PC-3 (cell line): ENCODE data around the gene RGS8.

Source experiments
- CTCF ChIP-seq: fragments of 300-600 bp; sonication (generic); conservative IDR thresholded peaks from 2 replicates; pipeline ENCODE4 v1.5.1; 2017; ENCODE audit warnings: antibody characterized with exemption, low read depth, mild to moderate bottlenecking, low read length
- EZH2phosphoT487 ChIP-seq: fragments of 300-600 bp; sonication (generic); IDR thresholded peaks from 2 replicates; pipeline ENCODE4 v1.6.1; 2018; ENCODE audit warnings: mild to moderate bottlenecking, antibody characterized with exemption, low read length, borderline replicate concordance

- TF ChIP-seq CTCF (no peak), EZH2phosphoT487 (no peak)
Measured at GRCh38 chr1:182666706-182667105, 17.7 kb downstream of the RGS8 start.
